Measurements from ENCODE around the gene FREM2.

GRCh38 chr13:38667526-38668109 lies 19.3 kb upstream of the FREM2 start:
- TF ChIP-seq CTCF (IDR thresholded peaks at IDR 0.05; ENCODE audit: low read depth, low read length) (no peak), POLR2A (IDR thresholded peaks at IDR 0.05; ENCODE audit: extremely low read depth, insufficient read length) (no peak), MAX (IDR thresholded peaks at IDR 0.05; ENCODE audit: low read depth, low read length) (no peak), MYC (IDR thresholded peaks at IDR 0.05; ENCODE audit: low read depth, low read length) (no peak)

Measured in NB4 (cell line).